NT2/D1 (cell line): Measurements from ENCODE around the gene TPPP3.

Source experiments
- DNase-seq: peaks from one replicate; pipeline ENCODE4 v3.0.0-alpha.2; 2011; ENCODE audit warnings: low read depth, low spot score
- H3K27me3 ChIP-seq: 2 replicates; pipeline ENCODE4 v1.6.0; 2011; ENCODE audit warnings: mild to moderate bottlenecking; ENCODE audit not compliant: insufficient read length, insufficient read depth
- H3K36me3 ChIP-seq: 2 replicates; pipeline ENCODE4 v1.6.1; 2011; ENCODE audit warnings: mild to moderate bottlenecking, low read length, mixed read lengths; ENCODE audit not compliant: insufficient read depth, insufficient read length
- H3K4me1 ChIP-seq: 2 replicates; pipeline ENCODE4 v1.5.1; 2011; ENCODE audit not compliant: insufficient read depth, insufficient read length
- H3K4me3 ChIP-seq: 2 replicates; pipeline ENCODE4 v1.5.1; 2011; ENCODE audit warnings: low read depth; ENCODE audit not compliant: insufficient read length
- H3K9ac ChIP-seq: 2 replicates; pipeline ENCODE4 v1.6.0; 2011; ENCODE audit warnings: low read depth; ENCODE audit not compliant: insufficient read length
- H3K9me3 ChIP-seq: 2 replicates; pipeline ENCODE4 v1.5.1; 2011; ENCODE audit warnings: mild to moderate bottlenecking, low read length; ENCODE audit not compliant: insufficient read depth
- SUZ12 ChIP-seq: IDR thresholded peaks from 2 replicates; pipeline ENCODE4 v1.6.1; 2011; ENCODE audit not compliant: insufficient read length, insufficient read depth; ENCODE audit errors: extremely low read depth
- YY1 ChIP-seq: IDR thresholded peaks from 2 replicates; pipeline ENCODE4 v1.6.1; 2011; ENCODE audit not compliant: insufficient read length, insufficient read depth
- ZNF274 ChIP-seq: IDR thresholded peaks from 2 replicates; pipeline ENCODE4 v1.6.1; 2011; ENCODE audit warnings: mild to moderate bottlenecking, low read depth, low read length

The TPPP3 gene

DNA sequence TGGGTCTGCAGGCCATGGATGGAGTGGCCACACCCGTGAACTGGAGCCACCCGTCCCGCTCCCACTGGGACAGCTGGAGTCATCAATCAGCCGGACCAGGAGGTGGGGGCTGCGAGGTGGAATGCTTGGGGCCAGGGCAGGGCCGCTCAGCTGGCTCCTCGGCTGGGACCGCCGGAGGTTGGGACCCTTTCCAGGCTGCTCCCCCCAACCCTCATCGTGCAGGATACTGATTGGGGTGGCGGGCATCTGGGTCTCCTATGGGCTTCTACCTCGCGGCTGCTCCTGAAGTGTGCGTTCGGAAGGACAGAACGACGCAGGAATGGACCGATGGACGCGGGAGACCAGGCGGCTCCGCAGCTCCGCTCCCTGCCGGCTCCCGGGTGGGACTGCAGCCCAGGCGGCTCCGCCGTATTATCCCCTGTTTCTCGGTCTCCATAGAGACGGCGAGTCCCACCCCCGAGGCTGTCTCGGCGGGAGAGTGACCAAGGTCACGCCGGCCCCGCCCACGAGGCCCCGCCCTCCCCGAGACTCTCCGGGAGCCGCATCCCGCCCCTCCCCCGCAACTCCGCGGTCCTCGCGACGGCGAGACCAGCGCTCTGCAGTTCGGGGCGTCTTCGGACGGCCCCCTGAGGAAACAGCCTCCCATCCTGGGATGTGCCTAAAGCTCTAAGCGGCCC, at the start of gene TPPP3:
TSS of gene TPPP3 (minus strand) at position 388 of the 677 bp plus-strand sequence. CDS start 2,387 bp downstream, outside the sequence.
- no peaks in the 10 kb centered on the region for H3K36me3 ChIP-seq
- H3K4me3 ChIP-seq = peak within 1 kb of the TSS; percentile 54
- no peak for TF ChIP-seq YY1
- no peak for TF ChIP-seq ZNF274
- no peak for TF ChIP-seq SUZ12
- H3K27me3 ChIP-seq = peaks cover 45% of the 10 kb centered on the region
- DNase-seq = peak; percentile 66
- H3K4me1 ChIP-seq = peaks cover 36% of the 10 kb centered on the region
- no peaks in the 10 kb centered on the region for H3K9me3 ChIP-seq
- peak within 1 kb of the TSS; percentile 82 for H3K9ac ChIP-seq

DNA sequence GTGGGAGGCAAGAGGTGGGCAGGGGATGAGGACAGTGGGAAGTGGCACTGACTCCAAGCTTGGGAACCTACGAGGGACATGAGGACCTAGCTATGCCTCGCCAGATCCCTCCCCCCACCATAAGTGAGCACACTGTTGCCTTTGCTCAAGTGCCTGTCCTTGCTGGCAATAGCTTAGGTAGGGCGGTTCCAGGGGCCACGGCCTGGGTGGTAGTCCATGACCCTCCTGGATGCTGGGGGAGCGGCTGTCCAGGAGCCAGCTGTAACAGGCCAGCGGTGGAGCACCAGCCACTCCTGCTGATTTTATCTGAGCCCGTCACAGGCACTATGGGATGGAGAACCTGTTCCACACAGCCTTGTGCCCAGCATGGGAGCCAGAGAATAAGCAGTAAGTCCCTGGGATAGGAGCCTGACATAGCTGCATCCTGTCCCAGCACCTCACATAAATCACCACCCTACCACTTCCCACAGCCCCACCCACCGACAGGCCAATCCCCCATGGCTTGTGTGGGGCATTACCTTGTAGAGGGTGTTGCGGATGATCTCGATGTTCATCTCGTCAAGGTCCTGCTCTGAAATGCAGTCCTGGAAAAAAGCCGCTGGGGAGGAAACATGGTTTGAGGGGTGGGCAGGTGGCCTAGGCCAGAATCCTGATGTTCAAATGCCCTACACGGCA, 49.4 kb upstream of the TPPP3 start:
- H3K9ac ChIP-seq = no peak overlapping the region
- no peak overlapping the region for H3K4me3 ChIP-seq
- TF ChIP-seq SUZ12 (no peak), YY1 (no peak), ZNF274 (no peak)
- 0 out of 2 replicates have a peak, but pooled peaks cover 4% of the 10 kb centered on the region for H3K9me3 ChIP-seq
- peaks cover 29% of the 10 kb centered on the region for H3K4me1 ChIP-seq
- H3K36me3 ChIP-seq = peaks cover 76% of the 10 kb centered on the region
- no peaks in the 10 kb centered on the region for H3K27me3 ChIP-seq
- no peak for DNase-seq

- no peak for TF ChIP-seq YY1
- no peak for TF ChIP-seq ZNF274
- TF ChIP-seq SUZ12 = no peak
- Histone ChIP-seq H3K9me3 (no peaks in the 10 kb centered on the region), H3K27me3 (no peaks in the 10 kb centered on the region), H3K9ac (peak overlapping the region; percentile 24), H3K36me3 (peaks cover 77% of the 10 kb centered on the region), H3K4me3 (no peak overlapping the region), H3K4me1 (peaks cover 23% of the 10 kb centered on the region)
- no peak for DNase-seq
Observed at GRCh38 chr16:67441907-67442306, 48.6 kb upstream of the TPPP3 start.

- TF ChIP-seq ZNF274 = no peak
- no peak for TF ChIP-seq SUZ12
- TF ChIP-seq YY1 = no peak
- DNase-seq = no peak
- H3K27me3 ChIP-seq = no peaks in the 10 kb centered on the region
Observed at GRCh38 chr16:67441271-67441753, 48.0 kb upstream of the TPPP3 start.

GRCh38 chr16:67438824-67439393, 45.6 kb upstream of the TPPP3 start:
- TF ChIP-seq ZNF274 (no peak), SUZ12 (no peak), YY1 (no peak)
- no peak overlapping the region for H3K9ac ChIP-seq
- H3K36me3 ChIP-seq = peaks cover 71% of the 10 kb centered on the region
- peaks cover 18% of the 10 kb centered on the region for H3K4me1 ChIP-seq
- DNase-seq = no peak
- H3K9me3 ChIP-seq = no peaks in the 10 kb centered on the region
- H3K4me3 ChIP-seq = no peak overlapping the region
- H3K27me3 ChIP-seq = no peaks in the 10 kb centered on the region

More at GRCh38 chr16:67441271-67441753, 48.0 kb upstream of the TPPP3 start:
- Histone ChIP-seq H3K9me3 (no peaks in the 10 kb centered on the region), H3K4me3 (no peak overlapping the region), H3K4me1 (peaks cover 18% of the 10 kb centered on the region), H3K9ac (peak overlapping the region; percentile 24), H3K36me3 (peaks cover 80% of the 10 kb centered on the region)

GRCh38 chr16:67438098-67438791, 44.9 kb upstream of the TPPP3 start:
- DNase-seq = no peak
- H3K4me3 ChIP-seq = no peak overlapping the region
- TF ChIP-seq SUZ12 (no peak), YY1 (no peak), ZNF274 (no peak)
- no peak overlapping the region for H3K9ac ChIP-seq
- no peaks in the 10 kb centered on the region for H3K9me3 ChIP-seq
- no peaks in the 10 kb centered on the region for H3K27me3 ChIP-seq
- peaks cover 18% of the 10 kb centered on the region for H3K4me1 ChIP-seq
- H3K36me3 ChIP-seq = peaks cover 67% of the 10 kb centered on the region
